ENCODE measurements around the gene SLMAP. TPM values are rescaled to one million over a fixed set of nuclear protein-coding genes. Genes with fewer than 3 reads are reported as not detected.

SLMAP gene
- polyA plus RNA-seq, 1 of the 3 experiments (the other 2 are of a cell fraction): 10.5 TPM

DNA sequence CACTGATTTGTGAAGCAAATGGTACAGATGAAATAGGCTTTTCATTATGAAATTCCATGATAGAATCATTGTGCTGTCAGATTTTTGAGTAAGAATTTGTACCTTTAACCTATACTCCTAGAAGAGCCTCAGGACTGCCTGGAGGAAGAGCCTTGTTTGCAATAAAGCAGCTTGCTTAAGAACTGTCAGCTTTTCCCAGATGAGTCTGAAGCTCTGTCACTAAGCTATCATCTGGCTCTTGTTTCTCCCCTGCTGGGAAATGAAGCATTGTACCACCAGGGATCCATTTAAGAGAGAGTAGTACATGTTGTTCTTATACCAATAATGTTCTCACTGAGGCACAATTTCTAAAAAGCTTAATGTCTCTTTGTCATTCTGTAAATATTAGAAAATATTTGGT, 167.0 kb downstream of the SLMAP start:
- Histone ChIP-seq H3K79me2 (ENCODE audit: insufficient read depth) (no peaks in the 10 kb centered on the region), H3K4me1 (ENCODE audit: control insufficient read depth in 1 of 2, insufficient read depth in 2 of 2, low read depth in 1 of 2, low read length in 1 of 2) (no peaks in the 10 kb centered on the region), H3K9me2 (no peaks in the 10 kb centered on the region), H3K27ac (ENCODE audit: low read depth in 2 of 2, low read length in 1 of 2) (no peak overlapping the region), H3F3A (replicated peaks; ENCODE audit: insufficient read depth) (peaks cover under 1% of the 10 kb centered on the region), H3K4me3 (ENCODE audit: low read depth in 2 of 2, low read length in 1 of 2) (no peak overlapping the region), H3K9me3 (no peaks in the 10 kb centered on the region), H3K9ac (no peak overlapping the region), H3K27me3 (ENCODE audit: insufficient read depth) (no peaks in the 10 kb centered on the region), H3K36me3 (replicated peaks in 1 of 2; ENCODE audit: control insufficient read depth in 1 of 2, insufficient read depth in 2 of 2, low read length in 1 of 2) (peaks cover 5 to 22% of the 10 kb centered on the region in 2 experiments), H3K4me2 (no peak overlapping the region), H4K20me1 (ENCODE audit: insufficient read depth) (no peaks in the 10 kb centered on the region), H2AFZ (ENCODE audit: low read depth) (no peak overlapping the region)
- POLR2A ChIA-PET: no interaction called here
- no peak for DNase-seq
- CTCF ChIA-PET: no interaction called here
- TF ChIP-seq RFX5 (IDR thresholded peaks at IDR 0.05; ENCODE audit: low read length): no peak
- no peak for TF ChIP-seq CTCF (IDR thresholded peaks at IDR 0.05)
- TF ChIP-seq NRF1 (IDR thresholded peaks at IDR 0.05; ENCODE audit: low read depth, low read length): no peak
- TF ChIP-seq, protein P1, sequence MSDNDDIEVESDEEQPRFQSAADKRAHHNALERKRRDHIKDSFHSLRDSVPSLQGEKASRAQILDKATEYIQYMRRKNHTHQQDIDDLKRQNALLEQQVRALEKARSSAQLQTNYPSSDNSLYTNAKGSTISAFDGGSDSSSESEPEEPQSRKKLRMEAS (IDR thresholded peaks at IDR 0.05; ENCODE audit: low read depth): no peak
- no peak for TF ChIP-seq YY1 (IDR thresholded peaks at IDR 0.05; ENCODE audit: low read depth)
- no peak for TF ChIP-seq TAF1 (IDR thresholded peaks at IDR 0.05; ENCODE audit: borderline replicate concordance, low read depth, low read length)
- no peak for TF ChIP-seq MXI1 (IDR thresholded peaks at IDR 0.05; ENCODE audit: low read depth, low read length)
- TF ChIP-seq MEF2A (IDR thresholded peaks at IDR 0.05; ENCODE audit: borderline replicate concordance, low read depth): no peak
- TF ChIP-seq EZH2phosphoT487 (IDR thresholded peaks at IDR 0.05; ENCODE audit: borderline replicate concordance, low read depth): no peak
- TF ChIP-seq ELF1 (IDR thresholded peaks at IDR 0.05): no peak
- no peak for TF ChIP-seq FOXM1 (IDR thresholded peaks at IDR 0.05; ENCODE audit: low read depth)
- no peak for TF ChIP-seq RXRA (IDR thresholded peaks at IDR 0.05; ENCODE audit: borderline replicate concordance, low read depth)
- no peak for TF ChIP-seq TCF12 (IDR thresholded peaks at IDR 0.05)
- TF ChIP-seq, protein P2, sequence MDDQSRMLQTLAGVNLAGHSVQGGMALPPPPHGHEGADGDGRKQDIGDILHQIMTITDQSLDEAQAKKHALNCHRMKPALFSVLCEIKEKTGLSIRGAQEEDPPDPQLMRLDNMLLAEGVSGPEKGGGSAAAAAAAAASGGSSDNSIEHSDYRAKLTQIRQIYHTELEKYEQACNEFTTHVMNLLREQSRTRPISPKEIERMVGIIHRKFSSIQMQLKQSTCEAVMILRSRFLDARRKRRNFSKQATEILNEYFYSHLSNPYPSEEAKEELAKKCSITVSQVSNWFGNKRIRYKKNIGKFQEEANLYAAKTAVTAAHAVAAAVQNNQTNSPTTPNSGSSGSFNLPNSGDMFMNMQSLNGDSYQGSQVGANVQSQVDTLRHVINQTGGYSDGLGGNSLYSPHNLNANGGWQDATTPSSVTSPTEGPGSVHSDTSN (IDR thresholded peaks at IDR 0.05): no peak
- TF ChIP-seq RAD21 (IDR thresholded peaks at IDR 0.05; ENCODE audit: low read length): no peak
- no peak for TF ChIP-seq RCOR1 (IDR thresholded peaks at IDR 0.05; ENCODE audit: low read length)

DNA sequence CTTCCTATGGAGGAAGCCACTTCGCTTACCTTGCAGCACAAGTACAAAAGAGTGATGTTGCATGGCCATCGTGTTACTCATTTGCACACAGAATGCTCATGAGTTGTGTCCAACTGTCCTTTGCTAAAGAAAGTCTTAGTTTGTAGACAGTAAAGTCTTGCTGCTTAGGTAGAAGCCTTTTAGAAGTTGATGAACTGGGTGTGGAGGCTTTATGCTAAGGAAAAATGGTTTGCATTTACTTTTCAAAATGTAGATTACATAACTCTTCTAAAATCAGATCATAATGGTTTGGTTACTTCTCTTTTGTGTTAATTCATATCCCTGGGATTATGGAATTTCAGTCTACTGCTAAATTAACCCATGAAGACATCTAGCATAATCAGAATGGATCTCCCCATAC, 167.6 kb downstream of the SLMAP start:
- H3K4me3 ChIP-seq (ENCODE audit: low read depth in 2 of 2, low read length in 1 of 2): no peak overlapping the region
- H3K9me2 ChIP-seq: no peaks in the 10 kb centered on the region
- H2AFZ ChIP-seq (ENCODE audit: low read depth): no peak overlapping the region
- H3K4me2 ChIP-seq: no peak overlapping the region
- no peak for DNase-seq
- H4K20me1 ChIP-seq (ENCODE audit: insufficient read depth): no peaks in the 10 kb centered on the region
- H3K27me3 ChIP-seq (ENCODE audit: insufficient read depth): no peaks in the 10 kb centered on the region
- peaks cover 5% of the 10 kb centered on the region for H3F3A ChIP-seq (replicated peaks; ENCODE audit: insufficient read depth)
- no peak for TF ChIP-seq ELF1 (IDR thresholded peaks at IDR 0.05)
- ChIA-PET CTCF (interaction anchor here (1.0 to 1.2 kb wide), 2 partner anchors 13 to 254 kb away, joined by 3 read pairs; no protein-coding TSS in a partner anchor), POLR2A (no interaction called here)
- peaks cover 5 to 22% of the 10 kb centered on the region in 2 experiments for H3K36me3 ChIP-seq (replicated peaks in 1 of 2; ENCODE audit: control insufficient read depth in 1 of 2, insufficient read depth in 2 of 2, low read length in 1 of 2)
- no peaks in the 10 kb centered on the region for H3K4me1 ChIP-seq (ENCODE audit: control insufficient read depth in 1 of 2, insufficient read depth in 2 of 2, low read depth in 1 of 2, low read length in 1 of 2)
- 89% methylated on average over 2 of the region's 2 CpGs for WGBS (ENCODE audit: low lambda C conversion rate)
- no peaks in the 10 kb centered on the region for H3K79me2 ChIP-seq (ENCODE audit: insufficient read depth)
- no peak overlapping the region for H3K27ac ChIP-seq (ENCODE audit: low read depth in 2 of 2, low read length in 1 of 2)
- no peak overlapping the region for H3K9ac ChIP-seq
- no peaks in the 10 kb centered on the region for H3K9me3 ChIP-seq

All from SK-N-SH (cell line).